Epidermal melanocyte (primary cell): ENCODE data around the gene RAP1GAP.
A peak's percentile ranks its signal among the peaks of the same experiment; 100 is the strongest.

Experiments
- DNase-seq: peaks from one replicate; pipeline ENCODE4 v3.0.0; 2011; ENCODE audit warnings: low spot score; ENCODE audit not compliant: insufficient read length

The RAP1GAP gene

GRCh38 chr1:21594501-21594900 is 74.7 kb downstream of the RAP1GAP start:
- no peak for DNase-seq

GRCh38 chr1:21593231-21593630 is 75.9 kb downstream of the RAP1GAP start:
- no peak for DNase-seq

- DNase-seq: no peak
Observed at GRCh38 chr1:21592086-21592865, 76.9 kb downstream of the RAP1GAP start.

DNA sequence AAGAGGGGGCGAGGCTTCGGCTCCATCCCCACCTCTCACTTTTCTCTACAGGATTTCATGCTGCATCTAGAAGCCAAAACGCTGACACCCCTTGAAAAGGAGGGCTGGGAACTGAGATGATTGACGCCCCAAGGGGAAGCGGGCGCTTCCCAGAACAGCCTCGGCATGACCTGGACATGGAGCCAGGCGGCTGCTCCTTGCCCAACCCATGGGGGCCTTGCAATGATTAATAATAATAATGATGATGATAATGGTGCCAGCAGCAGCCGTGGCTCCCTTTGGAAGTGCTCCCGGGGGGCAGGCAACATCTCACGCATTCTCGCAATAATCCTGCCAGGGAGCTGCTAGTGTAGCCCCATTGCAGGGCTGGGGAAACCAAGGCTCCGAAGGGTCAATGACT is 78.2 kb downstream of the RAP1GAP start:
- DNase-seq: no peak

- DNase-seq: peak; percentile 64
Observed at GRCh38 chr1:21590126-21590880, 78.9 kb downstream of the RAP1GAP start.

- no peak for DNase-seq
Observed at GRCh38 chr1:21589618-21590017, 79.5 kb downstream of the RAP1GAP start.

GRCh38 chr1:21587602-21587953 is 81.6 kb downstream of the RAP1GAP start:
- no peak for DNase-seq

DNA sequence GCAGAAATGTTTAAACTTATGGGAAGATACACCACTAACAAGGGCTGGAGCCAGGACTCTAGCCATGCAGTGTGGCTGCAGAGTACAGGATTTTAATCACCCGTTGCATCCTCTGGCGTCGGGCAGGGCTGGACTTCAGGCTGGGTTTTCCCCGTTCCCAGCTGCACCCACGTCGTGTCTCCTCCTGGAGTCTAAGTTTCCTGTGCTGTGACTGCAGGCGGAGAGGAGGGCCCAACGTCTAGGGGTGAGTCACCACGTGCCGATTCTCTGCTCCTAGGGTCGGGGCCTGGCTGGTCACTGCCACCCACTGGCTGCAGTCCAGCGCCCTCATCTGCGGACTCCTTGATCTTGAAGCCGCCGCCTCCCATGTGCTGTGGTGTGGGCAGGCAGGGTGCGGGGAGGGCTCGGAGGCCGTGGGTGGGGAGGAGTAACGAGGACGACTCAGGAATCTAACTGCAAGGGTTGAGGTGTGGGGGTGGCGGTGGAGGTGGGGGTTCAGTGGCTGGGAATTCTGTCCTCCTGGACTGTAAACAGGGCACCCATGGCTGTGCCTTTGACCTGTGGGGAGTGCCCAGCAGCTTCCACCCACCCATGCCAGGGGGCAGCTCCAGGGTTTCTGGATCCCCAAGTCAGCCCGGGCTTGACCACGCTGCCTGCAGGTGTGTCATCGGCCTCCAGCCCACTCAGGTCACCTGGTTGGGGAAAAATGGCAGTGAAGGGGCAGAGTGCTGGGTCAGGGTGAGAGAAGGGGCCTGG is 82.1 kb downstream of the RAP1GAP start:
- DNase-seq: peak; percentile 72

- DNase-seq: no peak
Observed at GRCh38 chr1:21586222-21586621, 82.9 kb downstream of the RAP1GAP start.

DNA sequence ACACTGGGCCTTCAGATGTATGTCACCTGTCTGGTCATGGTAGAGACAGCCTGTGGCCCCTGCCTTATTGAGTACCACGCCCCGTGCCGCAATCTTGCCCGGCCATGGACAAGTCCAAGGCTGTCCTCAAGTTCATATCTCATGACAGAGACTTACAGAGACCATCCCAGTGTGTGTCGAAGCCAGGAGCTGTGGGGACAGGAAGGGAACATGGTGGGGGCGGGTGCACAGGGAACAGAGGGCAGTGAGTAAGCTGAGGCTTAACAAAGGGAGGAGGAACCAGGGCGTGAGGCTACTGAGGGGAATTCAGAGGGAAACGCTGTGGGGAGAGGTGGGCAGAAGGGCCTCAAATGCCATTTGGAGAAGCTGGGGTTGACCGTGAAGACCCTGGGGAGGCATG is 84.1 kb downstream of the RAP1GAP start:
- DNase-seq: no peak

GRCh38 chr1:21584096-21584495 is 85.1 kb downstream of the RAP1GAP start:
- no peak for DNase-seq

DNA sequence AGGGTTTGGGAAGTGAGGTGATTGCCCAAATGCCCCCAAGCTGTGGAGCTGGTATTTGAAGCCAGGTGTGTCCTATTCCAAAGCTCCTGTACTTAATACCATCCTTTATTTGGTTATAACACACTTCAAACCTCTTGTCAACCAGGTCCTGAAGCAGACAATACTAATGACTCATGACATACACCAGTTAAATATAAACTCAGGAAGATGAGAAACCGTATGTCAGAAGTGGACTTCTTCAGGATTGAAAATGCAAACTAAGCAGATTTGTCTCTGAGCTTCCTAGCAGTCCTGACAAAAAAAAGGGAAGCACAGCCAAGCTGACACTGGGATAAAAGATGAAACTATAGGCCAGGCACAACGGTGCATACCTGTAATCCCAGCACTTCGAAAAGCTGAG is 89.4 kb downstream of the RAP1GAP start:
- no peak for DNase-seq

DNA sequence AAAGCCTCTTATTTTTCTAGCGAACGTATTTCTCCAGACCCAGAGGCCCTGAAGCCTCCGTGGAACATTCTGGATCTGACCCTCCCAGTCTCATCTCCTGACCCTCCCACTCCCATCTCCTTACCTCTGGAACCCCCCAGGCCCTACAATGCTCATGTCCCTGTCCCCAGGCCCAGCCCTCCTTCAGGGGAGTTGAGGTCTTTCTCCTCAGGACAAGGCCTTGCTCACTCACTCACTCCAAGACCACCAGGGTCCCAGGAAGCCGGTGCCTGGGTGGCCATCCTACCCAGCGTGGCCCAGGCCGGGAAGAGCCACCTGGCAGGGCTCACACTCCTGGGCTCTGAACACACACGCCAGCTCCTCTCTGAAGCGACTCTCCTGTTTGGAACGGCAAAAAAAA is 91.2 kb downstream of the RAP1GAP start:
- no peak for DNase-seq

GRCh38 chr1:21577324-21577723 is 91.8 kb downstream of the RAP1GAP start:
- no peak for DNase-seq

DNA sequence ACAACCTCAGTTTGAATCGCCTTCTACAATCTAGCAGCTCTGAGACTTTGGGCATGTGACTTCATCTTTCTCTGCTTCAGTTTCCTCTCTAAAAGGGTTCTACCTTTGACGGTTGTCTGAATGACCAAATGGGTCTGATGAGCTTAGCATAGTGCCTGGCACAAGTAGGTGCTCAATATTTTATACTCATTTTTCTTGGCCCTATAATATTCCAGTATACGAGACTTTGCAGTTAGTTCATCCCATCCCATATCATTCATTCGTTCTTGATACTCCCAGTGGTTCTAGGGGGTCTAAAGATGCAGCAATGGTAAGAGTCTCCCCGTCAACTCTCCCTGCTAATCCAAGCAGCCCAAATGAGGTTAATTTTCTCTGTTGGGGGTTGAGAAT is 92.4 kb downstream of the RAP1GAP start:
- no peak for DNase-seq

- no peak for DNase-seq
Observed at GRCh38 chr1:21576031-21576797, 92.9 kb downstream of the RAP1GAP start.

DNA sequence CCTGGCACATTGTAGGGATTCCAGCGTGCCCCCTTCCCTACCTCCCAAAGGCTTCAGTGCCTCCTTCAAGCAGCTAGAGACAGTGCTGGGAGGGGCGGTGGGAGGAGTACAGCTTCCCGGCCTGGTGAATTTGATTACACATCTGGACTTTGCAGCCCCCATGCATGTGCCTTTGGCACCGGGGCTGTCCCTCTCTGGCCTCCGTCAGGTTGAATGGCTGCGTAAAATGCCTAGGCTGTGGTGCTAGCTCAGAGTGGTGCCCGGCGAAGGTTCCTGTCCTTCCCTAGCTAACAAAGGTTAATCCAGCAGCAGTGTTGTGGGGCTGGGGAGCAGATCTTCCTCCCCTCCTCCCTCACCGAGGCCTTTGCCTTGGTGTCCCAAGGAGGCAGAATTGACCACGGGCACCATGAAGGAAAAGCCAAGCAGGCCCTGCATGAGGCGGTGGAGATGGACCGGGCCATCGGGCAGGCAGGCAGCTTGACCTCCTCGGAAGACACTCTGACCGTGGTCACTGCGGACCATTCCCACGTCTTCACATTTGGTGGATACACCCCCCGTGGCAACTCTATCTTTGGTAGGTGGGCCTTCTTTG is 93.7 kb downstream of the RAP1GAP start:
- DNase-seq: no peak

- DNase-seq: no peak
Observed at GRCh38 chr1:21574466-21575151, 94.5 kb downstream of the RAP1GAP start.

GRCh38 chr1:21573971-21574465 is 95.1 kb downstream of the RAP1GAP start:
- DNase-seq: no peak

- DNase-seq: no peak
Observed at GRCh38 chr1:21573475-21573874, 95.7 kb downstream of the RAP1GAP start.
